T-helper 2 cell treated with Interferon-gamma antibody and Interleukin-4, amounts not matched to agents 5 μg/mL and 100 μg/mL, for 36 hours (primary cell): ENCODE data around the gene PDE10A.

ENCODE experiments used
- DNase-seq: peaks from one replicate; pipeline ENCODE4 v3.0.0; 2021; ENCODE audit warnings: low spot score
- H3K27ac Mint-ChIP-seq: one replicate; pipeline ENCODE4 v1.8.0; 2021; ENCODE audit warnings: mild to moderate bottlenecking, mixed read lengths
- H3K27me3 Mint-ChIP-seq: one replicate; pipeline ENCODE4 v1.8.0; 2021; ENCODE audit warnings: low read depth, mixed read lengths
- H3K36me3 Mint-ChIP-seq: one replicate; pipeline ENCODE4 v1.8.0; 2021; ENCODE audit warnings: low read depth, mixed read lengths
- H3K4me1 Mint-ChIP-seq: one replicate; pipeline ENCODE4 v1.8.0; 2021; ENCODE audit warnings: low read depth, mixed read lengths
- H3K4me3 Mint-ChIP-seq: one replicate; pipeline ENCODE4 v1.8.0; 2022; ENCODE audit warnings: mild to moderate bottlenecking, moderate library complexity, mixed read lengths
- H3K9me3 Mint-ChIP-seq: one replicate; pipeline ENCODE4 v1.8.0; 2021; ENCODE audit warnings: mixed read lengths

PDE10A gene

DNA sequence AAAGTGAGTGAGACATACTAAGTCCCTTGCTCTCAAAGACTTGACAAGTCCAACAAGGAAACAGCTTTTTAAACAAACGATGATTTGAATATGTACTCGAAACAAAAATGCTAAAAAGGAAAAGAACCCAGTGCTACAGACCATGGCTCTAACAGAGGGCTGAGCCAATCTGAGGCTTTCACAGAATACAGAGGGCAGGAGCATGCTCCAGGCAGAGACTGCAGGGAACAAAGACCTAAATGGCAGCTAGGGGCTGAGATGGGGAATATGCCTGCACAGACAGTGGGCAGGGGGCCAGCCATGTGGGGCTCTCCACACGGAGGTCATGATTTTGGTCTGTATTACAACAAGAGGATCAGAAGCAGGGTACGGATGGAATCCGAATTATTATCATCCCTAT is 322.5 kb downstream of the PDE10A start:
- Mint-ChIP-seq H3K27ac (no peak overlapping the region), H3K4me1 (no peaks in the 10 kb centered on the region), H3K9me3 (peaks cover 7% of the 10 kb centered on the region)

DNA sequence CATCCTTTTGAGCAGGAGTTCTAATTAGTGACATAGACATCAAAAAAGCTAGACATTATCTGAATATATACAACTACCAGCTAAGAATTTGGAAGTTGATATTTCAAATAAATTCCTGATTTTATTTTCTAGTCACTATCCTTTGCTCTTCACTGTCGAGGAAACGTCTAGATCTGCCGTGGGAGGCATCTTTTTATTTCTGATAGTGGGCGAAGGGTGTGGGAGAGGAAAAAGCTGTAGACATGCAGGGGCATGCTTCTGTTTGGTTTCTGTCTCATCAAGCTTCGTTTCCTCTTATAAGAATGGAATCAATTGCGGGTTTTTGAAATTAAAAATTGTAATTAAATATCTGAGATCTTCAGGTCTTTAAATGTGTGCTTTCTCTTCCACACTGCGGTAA is 337.4 kb downstream of the PDE10A start:
- Mint-ChIP-seq H3K36me3 (no peaks in the 10 kb centered on the region), H3K27ac (no peak overlapping the region), H3K4me1 (no peaks in the 10 kb centered on the region), H3K9me3 (peaks cover 25% of the 10 kb centered on the region), H3K27me3 (no peaks in the 10 kb centered on the region), H3K4me3 (no peak overlapping the region)
- DNase-seq: no peak

More for the DNA sequence above, 322.5 kb downstream of the PDE10A start:
- H3K36me3 Mint-ChIP-seq: no peaks in the 10 kb centered on the region
- H3K27me3 Mint-ChIP-seq: no peaks in the 10 kb centered on the region
- no peak overlapping the region for H3K4me3 Mint-ChIP-seq
- DNase-seq: no peak

DNA sequence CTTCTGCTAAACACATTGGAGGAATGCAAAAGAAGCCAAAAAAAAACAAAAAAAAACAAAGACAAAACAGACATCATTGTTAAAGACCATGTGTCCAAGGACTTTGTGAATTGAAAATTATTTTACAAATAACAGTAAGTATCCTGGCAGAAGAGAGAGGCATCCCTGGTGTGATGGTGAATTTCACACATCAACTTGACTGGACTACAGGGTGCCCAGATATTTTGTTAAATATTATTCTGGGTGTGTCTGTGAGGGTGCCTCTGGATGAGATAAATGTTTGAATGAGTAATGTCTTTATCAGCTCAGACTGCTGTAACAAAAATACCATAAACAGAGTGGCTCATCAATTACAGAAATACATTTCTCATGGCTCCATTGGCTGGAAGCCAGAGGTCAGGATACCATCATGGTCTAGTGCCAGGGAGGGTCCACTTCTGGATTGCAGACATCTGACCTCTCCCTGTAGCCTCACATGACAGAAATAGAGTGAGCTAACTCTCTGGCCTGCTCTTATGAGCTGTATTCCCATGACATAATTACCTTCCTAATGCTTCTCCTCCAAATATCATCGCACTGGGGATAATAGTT is 341.4 kb downstream of the PDE10A start:
- Mint-ChIP-seq H3K27me3 (no peaks in the 10 kb centered on the region), H3K36me3 (no peaks in the 10 kb centered on the region), H3K4me1 (no peaks in the 10 kb centered on the region), H3K27ac (no peak overlapping the region), H3K4me3 (no peak overlapping the region), H3K9me3 (peaks cover 37% of the 10 kb centered on the region)
- DNase-seq: no peak

DNA sequence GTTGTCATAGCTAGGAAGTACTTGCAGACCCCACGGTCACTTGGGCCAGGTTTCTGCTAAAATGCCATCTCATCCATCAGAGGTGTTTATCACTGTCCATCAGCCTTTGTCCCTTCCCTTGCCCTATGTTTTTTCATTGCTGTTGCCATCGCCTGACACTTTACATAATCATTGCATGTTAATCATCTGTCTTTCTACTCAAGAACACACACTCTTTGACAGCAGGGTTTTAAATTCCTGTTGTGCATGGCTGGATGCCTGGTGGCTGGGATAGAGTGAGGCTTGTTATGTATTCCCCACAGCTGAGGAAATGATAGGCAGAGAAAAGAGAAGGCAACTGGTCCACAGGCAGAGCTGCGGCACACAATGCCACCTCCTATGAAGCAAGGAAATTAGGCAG is 341.9 kb downstream of the PDE10A start:
- peaks cover 37% of the 10 kb centered on the region for H3K9me3 Mint-ChIP-seq
- H3K4me3 Mint-ChIP-seq: no peak overlapping the region
- no peaks in the 10 kb centered on the region for H3K36me3 Mint-ChIP-seq

DNA sequence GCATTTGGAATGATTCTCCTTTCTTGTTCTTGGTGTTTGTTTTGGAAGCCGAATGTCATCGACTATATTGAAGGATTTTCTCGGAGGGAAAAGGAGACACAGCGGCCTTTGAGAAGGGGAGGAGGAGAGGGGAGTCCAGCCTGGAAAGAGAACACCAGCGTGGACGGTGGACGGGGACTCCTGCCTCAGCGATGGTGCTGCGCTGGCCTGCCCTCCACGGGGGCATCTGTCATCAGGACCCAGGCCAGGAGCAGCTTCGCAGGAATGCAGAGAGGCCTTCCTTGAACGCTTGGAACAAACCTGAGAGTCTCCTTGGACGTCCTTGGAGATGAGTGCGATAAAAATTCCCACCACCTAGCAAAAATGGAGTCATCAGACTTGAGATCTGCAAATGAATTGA is 345.3 kb downstream of the PDE10A start:
- Mint-ChIP-seq H3K9me3 (peaks cover 27% of the 10 kb centered on the region), H3K36me3 (no peaks in the 10 kb centered on the region), H3K4me1 (no peaks in the 10 kb centered on the region), H3K27ac (no peak overlapping the region), H3K27me3 (no peaks in the 10 kb centered on the region), H3K4me3 (no peak overlapping the region)
- DNase-seq: no peak

More for the DNA sequence above, 341.9 kb downstream of the PDE10A start:
- Mint-ChIP-seq H3K4me1 (no peaks in the 10 kb centered on the region), H3K27ac (no peak overlapping the region), H3K27me3 (no peaks in the 10 kb centered on the region)
- no peak for DNase-seq

DNA sequence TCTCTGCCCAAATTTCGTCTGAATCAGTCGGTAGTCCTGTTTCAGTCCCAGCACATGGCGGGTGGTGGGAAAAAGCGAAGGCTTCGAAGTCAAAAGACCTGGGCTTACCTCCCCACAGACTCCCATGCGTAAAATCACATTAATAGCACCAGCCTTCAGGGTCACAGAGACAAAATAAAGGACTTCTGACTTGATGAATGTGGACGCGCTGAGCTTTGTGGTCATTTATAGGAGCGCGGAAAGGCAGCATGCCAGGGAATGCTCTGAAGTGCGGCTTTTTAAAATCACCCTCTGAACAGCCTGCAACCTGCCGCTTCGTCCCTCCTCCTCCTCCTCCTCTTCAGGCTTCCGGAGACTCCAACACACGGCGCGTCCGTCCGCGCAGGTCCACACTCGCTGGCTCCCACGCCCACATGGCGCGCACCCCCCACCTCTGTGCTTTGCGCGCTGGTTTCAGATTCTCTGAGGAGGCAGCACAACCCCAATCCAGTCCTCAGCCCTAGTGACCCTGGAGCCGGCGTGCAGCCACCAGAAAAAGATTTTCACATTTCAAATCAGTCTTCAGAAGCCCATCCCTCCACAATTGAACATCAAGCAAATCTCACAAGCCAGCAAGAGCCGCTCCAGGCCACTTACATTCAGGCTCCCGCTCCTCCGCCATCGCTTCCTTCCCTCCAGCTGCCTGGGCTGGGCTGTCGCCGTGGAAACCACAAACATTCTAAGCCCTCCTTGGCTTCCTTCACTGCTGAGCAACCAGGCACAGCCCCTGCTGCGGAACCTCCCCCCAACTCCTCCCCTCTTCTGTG is 353.9 kb downstream of the PDE10A start, which contains the start of gene C6orf118:
Gene C6orf118 (minus strand): TSS at position 680 of the 806 bp plus-strand sequence. CDS start 19 bp downstream, at position 661.
- Mint-ChIP-seq H3K4me3 (no peak within 1 kb of the TSS), H3K36me3 (no peaks in the 10 kb centered on the region)

DNA sequence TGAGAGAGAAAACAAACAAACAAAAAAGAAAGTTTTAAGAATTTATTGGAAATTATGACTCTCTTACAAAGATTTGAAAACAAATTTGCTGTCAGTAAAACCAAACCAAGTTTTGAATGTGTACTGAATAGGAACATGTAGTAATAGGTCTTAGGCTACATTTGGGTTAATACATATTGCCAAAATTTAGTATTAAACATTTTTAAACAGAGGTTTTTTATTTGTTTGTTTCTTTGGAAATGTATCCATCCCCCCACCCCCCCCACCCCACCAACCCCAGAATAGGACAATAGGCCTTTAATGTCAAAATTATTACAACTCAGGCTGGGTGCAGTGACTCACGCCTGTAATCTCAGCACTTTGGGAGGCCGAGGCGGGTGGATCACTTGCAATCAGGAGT is 356.1 kb downstream of the PDE10A start:
- peaks cover 6% of the 10 kb centered on the region for H3K9me3 Mint-ChIP-seq
- H3K36me3 Mint-ChIP-seq: no peaks in the 10 kb centered on the region
- H3K27me3 Mint-ChIP-seq: no peaks in the 10 kb centered on the region
- no peak for DNase-seq
- no peak overlapping the region for H3K4me3 Mint-ChIP-seq
- H3K27ac Mint-ChIP-seq: no peak overlapping the region
- no peaks in the 10 kb centered on the region for H3K4me1 Mint-ChIP-seq

More for the DNA sequence above, 353.9 kb downstream of the PDE10A start, which contains the start of gene C6orf118:
- H3K4me1 Mint-ChIP-seq: no peaks in the 10 kb centered on the region
- no peaks in the 10 kb centered on the region for H3K27me3 Mint-ChIP-seq
- no peaks in the 10 kb centered on the region for H3K9me3 Mint-ChIP-seq
- no peak for DNase-seq
- H3K27ac Mint-ChIP-seq: no peak within 1 kb of the TSS

DNA sequence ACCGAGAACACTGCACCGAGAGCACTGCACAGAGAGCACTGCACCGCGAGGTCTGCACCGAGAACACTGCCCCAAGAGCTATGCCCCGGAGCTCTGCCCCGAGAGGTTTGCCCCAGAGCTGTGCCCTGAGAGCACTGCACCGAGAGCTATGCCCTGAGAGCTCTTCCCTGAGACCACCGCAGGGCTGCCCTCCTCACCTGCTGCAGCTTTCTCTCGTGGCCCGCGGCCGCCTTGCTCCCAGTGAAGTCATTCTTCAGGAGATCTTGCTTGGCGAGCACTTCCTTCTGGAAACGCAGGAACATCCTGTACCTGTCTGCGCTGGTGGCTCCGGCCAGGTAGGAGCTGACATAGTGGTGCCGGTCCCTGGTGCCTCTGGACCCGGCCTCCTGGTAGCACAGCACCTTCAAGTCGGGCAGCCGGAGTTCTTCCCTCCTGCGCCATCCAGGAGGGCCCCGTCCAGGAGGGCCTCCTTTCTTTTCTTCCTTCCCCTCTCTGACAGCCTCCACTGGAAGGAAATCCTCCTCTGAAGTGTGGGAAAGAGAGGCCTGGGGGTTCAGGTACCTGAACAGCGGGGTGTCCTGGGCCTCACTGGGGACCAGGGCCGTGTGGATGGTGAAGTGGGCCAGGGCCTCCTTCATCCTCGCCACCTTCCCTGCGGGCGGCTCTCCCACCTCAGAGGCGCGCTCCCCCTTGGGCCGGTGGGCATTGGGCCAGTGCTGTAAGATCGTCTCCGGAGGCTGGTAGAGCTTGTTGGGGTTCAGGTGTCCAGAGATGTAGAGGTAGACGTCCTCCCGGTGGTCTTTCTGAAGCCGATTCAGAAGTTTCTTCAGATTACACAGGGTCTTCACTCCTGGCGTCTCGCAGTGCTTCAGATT is 361.4 kb downstream of the PDE10A start:
- H3K27me3 Mint-ChIP-seq: no peaks in the 10 kb centered on the region
- no peak overlapping the region for H3K27ac Mint-ChIP-seq
- no peaks in the 10 kb centered on the region for H3K36me3 Mint-ChIP-seq
- no peak overlapping the region for H3K4me3 Mint-ChIP-seq
- H3K9me3 Mint-ChIP-seq: peaks cover 37% of the 10 kb centered on the region
- H3K4me1 Mint-ChIP-seq: no peaks in the 10 kb centered on the region
- DNase-seq: no peak

DNA sequence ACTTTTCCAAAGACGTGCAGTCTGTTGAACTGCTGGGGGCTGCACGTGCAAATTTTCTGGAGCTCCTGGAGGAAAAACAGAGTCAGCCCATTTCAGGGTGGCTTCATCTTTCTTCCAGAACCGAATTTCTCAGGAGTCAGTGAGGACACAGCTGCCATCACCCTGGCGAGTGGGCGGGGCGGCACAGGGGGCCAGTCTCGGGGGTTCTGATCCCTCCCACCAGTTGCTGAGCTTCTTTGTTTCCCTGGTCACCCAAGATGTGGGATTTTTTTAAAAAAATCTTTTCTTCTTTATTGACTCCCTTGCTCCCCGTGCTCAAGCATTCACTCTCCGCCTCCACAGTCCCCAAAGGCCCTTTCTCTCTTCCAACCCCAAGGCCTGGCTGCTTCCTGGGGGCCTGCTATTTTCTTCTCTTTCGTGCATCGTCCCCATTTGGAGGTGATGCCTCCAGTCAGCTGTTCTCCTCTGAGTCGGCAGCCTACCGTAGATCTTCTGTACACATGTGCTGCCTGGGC is 362.6 kb downstream of the PDE10A start:
- H3K4me3 Mint-ChIP-seq: no peak overlapping the region
- peaks cover 46% of the 10 kb centered on the region for H3K9me3 Mint-ChIP-seq
- H3K27me3 Mint-ChIP-seq: no peaks in the 10 kb centered on the region
- H3K4me1 Mint-ChIP-seq: no peaks in the 10 kb centered on the region
- DNase-seq: no peak
- no peak overlapping the region for H3K27ac Mint-ChIP-seq
- H3K36me3 Mint-ChIP-seq: no peaks in the 10 kb centered on the region

DNA sequence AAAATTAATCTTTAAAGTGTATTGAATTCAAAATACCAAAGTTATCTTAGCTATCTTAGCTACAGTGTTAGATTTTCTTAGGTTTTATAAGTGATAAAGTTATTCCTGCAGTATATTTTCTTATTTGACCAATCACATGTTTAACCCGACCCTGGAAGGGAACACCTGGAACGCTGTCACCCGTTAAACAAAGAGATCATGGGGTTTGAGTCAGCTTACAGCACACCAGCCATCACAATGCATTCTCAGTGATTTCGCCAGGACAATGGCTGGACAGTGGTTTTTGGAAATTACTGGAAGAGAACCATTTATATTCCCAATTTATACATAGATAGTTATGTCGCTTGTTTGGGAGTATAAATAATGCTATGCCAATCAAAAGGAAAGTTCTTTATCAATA is 364.2 kb downstream of the PDE10A start:
- Mint-ChIP-seq H3K27ac (no peak overlapping the region), H3K36me3 (no peaks in the 10 kb centered on the region), H3K27me3 (no peaks in the 10 kb centered on the region), H3K4me3 (no peak overlapping the region), H3K4me1 (no peaks in the 10 kb centered on the region), H3K9me3 (peaks cover 46% of the 10 kb centered on the region)
- no peak for DNase-seq

DNA sequence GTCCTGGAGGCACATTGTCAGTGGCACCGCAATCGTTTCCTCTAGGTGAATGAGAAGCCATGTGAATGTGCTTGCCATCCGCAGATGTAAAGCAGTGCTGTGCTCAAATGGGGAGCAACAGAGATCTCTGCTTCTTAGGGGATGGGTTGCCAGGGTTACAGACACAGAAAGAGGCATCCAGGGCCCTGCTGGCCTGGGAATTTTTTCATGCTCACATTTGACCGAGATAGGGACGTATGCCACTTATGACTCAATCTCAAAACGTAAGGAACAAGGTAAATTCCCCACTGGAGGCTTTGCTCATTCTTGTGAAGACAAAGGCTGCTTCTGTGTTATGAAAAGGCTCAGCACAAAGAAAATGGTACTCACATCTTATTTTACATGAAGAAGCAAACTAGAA is 364.6 kb downstream of the PDE10A start:
- no peaks in the 10 kb centered on the region for H3K27me3 Mint-ChIP-seq
- H3K36me3 Mint-ChIP-seq: no peaks in the 10 kb centered on the region
- no peak overlapping the region for H3K4me3 Mint-ChIP-seq
- H3K4me1 Mint-ChIP-seq: no peaks in the 10 kb centered on the region
- H3K27ac Mint-ChIP-seq: no peak overlapping the region
- H3K9me3 Mint-ChIP-seq: peaks cover 46% of the 10 kb centered on the region
- DNase-seq: no peak

DNA sequence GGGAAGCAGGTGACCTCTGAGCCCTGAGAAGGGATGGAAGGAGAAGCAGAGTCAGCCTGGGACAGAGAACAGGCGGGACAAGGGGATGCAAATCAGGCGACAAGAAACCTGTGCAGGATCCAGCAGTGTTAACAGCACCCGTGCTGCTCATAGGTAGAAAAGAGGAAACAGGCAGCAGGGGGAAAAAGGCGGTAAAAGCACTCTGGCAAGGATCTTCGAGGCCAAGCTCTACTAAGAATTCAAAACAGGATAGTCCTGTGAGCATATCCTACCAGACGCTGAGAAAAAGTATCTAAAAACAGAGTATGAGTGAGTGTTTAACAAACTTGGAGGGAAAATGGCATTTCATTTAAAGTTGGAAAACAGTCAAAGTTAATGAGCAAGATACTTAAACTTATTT is 370.4 kb downstream of the PDE10A start:
- H3K27me3 Mint-ChIP-seq: no peaks in the 10 kb centered on the region

More for the DNA sequence above, 370.4 kb downstream of the PDE10A start:
- H3K4me1 Mint-ChIP-seq: no peaks in the 10 kb centered on the region
- no peaks in the 10 kb centered on the region for H3K36me3 Mint-ChIP-seq
- no peak for DNase-seq
- H3K4me3 Mint-ChIP-seq: no peak overlapping the region
- no peak overlapping the region for H3K27ac Mint-ChIP-seq
- H3K9me3 Mint-ChIP-seq: peaks cover 31% of the 10 kb centered on the region
